ENCODE results near the gene KCNS3. TPM values are rescaled to one million over a fixed set of nuclear protein-coding genes. Genes with fewer than 3 reads are reported as not detected.

KCNS3 gene
- total and polyA plus RNA-seq, 9 of the 15 experiments (the other 6 are each of a cell fraction or from before 2014, with no cell fraction given): 0.01 to 0.75 (median 0.25) TPM

DNA sequence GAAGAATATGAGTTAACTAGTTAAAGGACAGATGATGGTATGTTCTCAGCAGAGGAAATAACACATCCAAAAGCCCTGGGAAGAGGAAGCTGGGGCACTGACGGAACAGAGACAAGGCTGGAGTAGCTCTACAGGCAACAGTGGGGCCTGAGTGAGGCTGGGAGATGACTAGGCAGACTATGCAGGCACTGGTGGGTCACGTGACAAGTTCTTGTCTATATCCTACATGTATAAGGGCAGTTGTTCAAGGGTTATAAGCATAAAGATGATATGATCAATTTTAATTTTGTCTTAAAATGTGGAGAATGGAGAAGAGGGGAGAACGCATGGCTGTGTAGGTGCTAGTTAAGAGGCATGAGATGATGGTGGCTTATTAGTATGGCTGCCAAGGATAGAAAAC lies 68.6 kb downstream of the KCNS3 start:
- CTCF ChIA-PET (ENCODE audit: low intra/inter-chr PET ratio): no interaction called here
- no peaks in the 10 kb centered on the region for H4K20me1 ChIP-seq (replicated peaks; ENCODE audit: control insufficient read depth, insufficient read depth, low read length)
- BruUV-seq (replicated peaks): no TSS peak
- no peak overlapping the region for H2AFZ ChIP-seq (ENCODE audit: low read depth, low read length)
- no peaks in the 10 kb centered on the region for H3K4me1 ChIP-seq (replicated peaks in 1 of 2; ENCODE audit: control insufficient read depth in 2 of 2, insufficient read depth in 2 of 2, low read length in 2 of 2)
- in situ Hi-C loops (cut with MboI): no loop called here
- 0% methylated on average over 3 of the region's 3 CpGs for WGBS (ENCODE audit: insufficient coverage, low coverage, missing lambda C conversion rate)
- FAIRE-seq: no peak
- H3K9me1 ChIP-seq (ENCODE audit: control insufficient read depth, insufficient read depth, low read length): no peaks in the 10 kb centered on the region
- POLR2A ChIA-PET: no interaction called here
- no peak overlapping the region for H3K4me3 ChIP-seq
- no peaks in the 10 kb centered on the region for H3K79me2 ChIP-seq (ENCODE audit: control insufficient read depth, insufficient read depth, low read length)
- no peak for ATAC-seq
- intact Hi-C loops (cut with micrococcal nuclease): no loop called here
- H3K27ac ChIP-seq (ENCODE audit: extremely low read depth, low read depth, low read length): no peak overlapping the region
- no peak overlapping the region for H3K9ac ChIP-seq (ENCODE audit: insufficient read depth in 1 of 2, low read depth in 2 of 2, low read length in 2 of 2)
- no peak overlapping the region for H3K4me2 ChIP-seq (ENCODE audit: insufficient read depth, low read length)
- no peak for DNase-seq (ENCODE audit: extremely low read depth in 1 of 4, low spot score in 3 of 4)
- no peaks in the 10 kb centered on the region for H3K36me3 ChIP-seq (ENCODE audit: control insufficient read depth, insufficient read depth, low read length)
- H3K9me3 ChIP-seq (replicated peaks; ENCODE audit: control insufficient read depth, insufficient read depth, low read depth, low read length): no peaks in the 10 kb centered on the region
- H3K27me3 ChIP-seq (ENCODE audit: control insufficient read depth in 2 of 2, insufficient read depth in 2 of 2, low read length in 2 of 2): no peaks in the 10 kb centered on the region
- TF ChIP-seq ZNF57 (CRISPR knock-in tag; IDR thresholded peaks at IDR 0.05): no peak
- no peak for TF ChIP-seq NCOA2 (IDR thresholded peaks at IDR 0.05; ENCODE audit: partially characterized antibody in 2 of 2)
- TF ChIP-seq PML (IDR thresholded peaks at IDR 0.05; ENCODE audit: low read length): no peak
- TF ChIP-seq SNRNP70 (optimal IDR thresholded peaks at IDR 0.05; ENCODE audit: low read depth, low read length): no peak
- no peak for TF ChIP-seq ZFX (CRISPR knock-in tag; IDR thresholded peaks at IDR 0.05)
- TF ChIP-seq JUN (IDR thresholded peaks at IDR 0.05; ENCODE audit: borderline replicate concordance, low read depth, low read length): no peak
- no peak for TF ChIP-seq JUN (CRISPR knock-in tag; IDR thresholded peaks at IDR 0.05; ENCODE audit: borderline replicate concordance)
- no peak for TF ChIP-seq POU5F1 (IDR thresholded peaks at IDR 0.05; ENCODE audit: borderline replicate concordance, low read depth, low read length, partially characterized antibody)
- TF ChIP-seq HNRNPUL1 (IDR thresholded peaks at IDR 0.05; ENCODE audit: low read length): no peak
- TF ChIP-seq TOE1 (IDR thresholded peaks at IDR 0.05; ENCODE audit: borderline replicate concordance): 0 out of 2 replicates have a peak, but pooled peaks have one; percentile 43
- TF ChIP-seq TOE1 (CRISPR knock-in tag; IDR thresholded peaks at IDR 0.05; ENCODE audit: borderline replicate concordance, low read depth): no peak
- TF ChIP-seq, protein P1, sequence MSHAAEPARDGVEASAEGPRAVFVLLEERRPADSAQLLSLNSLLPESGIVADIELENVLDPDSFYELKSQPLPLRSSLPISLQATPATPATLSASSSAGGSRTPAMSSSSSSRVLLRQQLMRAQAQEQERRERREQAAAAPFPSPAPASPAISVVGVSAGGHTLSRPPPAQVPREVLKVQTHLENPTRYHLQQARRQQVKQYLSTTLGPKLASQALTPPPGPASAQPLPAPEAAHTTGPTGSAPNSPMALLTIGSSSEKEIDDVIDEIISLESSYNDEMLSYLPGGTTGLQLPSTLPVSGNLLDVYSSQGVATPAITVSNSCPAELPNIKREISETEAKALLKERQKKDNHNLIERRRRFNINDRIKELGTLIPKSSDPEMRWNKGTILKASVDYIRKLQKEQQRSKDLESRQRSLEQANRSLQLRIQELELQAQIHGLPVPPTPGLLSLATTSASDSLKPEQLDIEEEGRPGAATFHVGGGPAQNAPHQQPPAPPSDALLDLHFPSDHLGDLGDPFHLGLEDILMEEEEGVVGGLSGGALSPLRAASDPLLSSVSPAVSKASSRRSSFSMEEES (CRISPR knock-in tag; IDR thresholded peaks at IDR 0.05): peak; percentile 90
